ENCODE results near the gene FAM219A. TPM values are rescaled to one million over a fixed set of nuclear protein-coding genes. Genes with fewer than 3 reads are reported as not detected.

The FAM219A gene
- total RNA-seq, 1 donor from 2014 or later: 16.8 TPM

- Histone ChIP-seq H3K27me3 (ENCODE audit: control insufficient read depth, insufficient read depth, low read length) (peaks cover 15% of the 10 kb centered on the region), H3K36me3 (ENCODE audit: control insufficient read depth, insufficient read depth, low read length) (no peaks in the 10 kb centered on the region)
- no peak for DNase-seq (ENCODE audit: low read depth)
These were observed 40.7 kb upstream of the FAM219A start for GRCh38 chr9:34499076-34499475.

GRCh38 chr9:34498553-34498952 is 40.2 kb upstream of the FAM219A start:
- TF ChIP-seq CTCF (IDR thresholded peaks at IDR 0.05; ENCODE audit: insufficient read depth, low read length, poor library complexity, severe bottlenecking): no peak
- DNase-seq (ENCODE audit: low read depth): no peak
- Histone ChIP-seq H3K27me3 (ENCODE audit: control insufficient read depth, insufficient read depth, low read length) (peaks cover 12% of the 10 kb centered on the region), H3K4me3 (ENCODE audit: low read depth, low read length) (no peak overlapping the region), H3K36me3 (ENCODE audit: control insufficient read depth, insufficient read depth, low read length) (no peaks in the 10 kb centered on the region)

More at GRCh38 chr9:34499076-34499475, 40.7 kb upstream of the FAM219A start:
- no peak overlapping the region for H3K4me3 ChIP-seq (ENCODE audit: low read depth, low read length)
- TF ChIP-seq CTCF (IDR thresholded peaks at IDR 0.05; ENCODE audit: insufficient read depth, low read length, poor library complexity, severe bottlenecking): no peak

GRCh38 chr9:34496149-34496712 is 37.9 kb upstream of the FAM219A start:
- peaks cover 4% of the 10 kb centered on the region for H3K27me3 ChIP-seq (ENCODE audit: control insufficient read depth, insufficient read depth, low read length)
- no peak overlapping the region for H3K4me3 ChIP-seq (ENCODE audit: low read depth, low read length)
- no peak for TF ChIP-seq CTCF (IDR thresholded peaks at IDR 0.05; ENCODE audit: insufficient read depth, low read length, poor library complexity, severe bottlenecking)
- no peak for DNase-seq (ENCODE audit: low read depth)
- H3K36me3 ChIP-seq (ENCODE audit: control insufficient read depth, insufficient read depth, low read length): no peaks in the 10 kb centered on the region

DNA sequence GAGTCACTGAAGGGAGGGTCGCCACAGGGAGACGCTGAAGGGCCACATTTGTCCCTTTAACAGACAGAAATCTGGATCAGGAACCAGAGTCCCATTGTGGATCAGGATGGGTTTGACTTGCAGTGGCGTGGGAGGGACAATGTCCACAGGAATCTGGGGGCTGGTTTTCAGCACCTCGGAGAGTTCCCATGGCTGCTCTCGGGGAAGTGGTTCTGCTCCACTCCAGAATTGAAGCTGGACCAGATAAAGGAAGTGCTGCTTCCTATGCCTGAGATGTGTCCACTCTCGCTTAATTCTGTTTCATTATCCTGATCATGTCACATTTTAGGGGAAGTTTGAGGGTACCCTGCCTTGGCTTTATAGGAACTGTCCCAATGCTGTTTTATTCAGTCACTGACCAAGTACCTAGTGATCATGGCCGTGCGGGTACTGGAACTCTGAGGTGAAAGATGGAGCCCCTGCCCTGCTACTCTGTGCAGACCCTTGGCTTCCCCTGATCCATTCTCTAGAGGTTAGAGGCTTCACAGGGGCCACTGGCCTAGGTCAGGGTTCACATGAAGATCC is 35.7 kb upstream of the FAM219A start:
- no peak for TF ChIP-seq CTCF (IDR thresholded peaks at IDR 0.05; ENCODE audit: insufficient read depth, low read length, poor library complexity, severe bottlenecking)
- no peak overlapping the region for H3K4me3 ChIP-seq (ENCODE audit: low read depth, low read length)
- H3K36me3 ChIP-seq (ENCODE audit: control insufficient read depth, insufficient read depth, low read length): no peaks in the 10 kb centered on the region
- peak; percentile 10 for DNase-seq (ENCODE audit: low read depth)
- peaks cover 9% of the 10 kb centered on the region for H3K27me3 ChIP-seq (ENCODE audit: control insufficient read depth, insufficient read depth, low read length)

DNA sequence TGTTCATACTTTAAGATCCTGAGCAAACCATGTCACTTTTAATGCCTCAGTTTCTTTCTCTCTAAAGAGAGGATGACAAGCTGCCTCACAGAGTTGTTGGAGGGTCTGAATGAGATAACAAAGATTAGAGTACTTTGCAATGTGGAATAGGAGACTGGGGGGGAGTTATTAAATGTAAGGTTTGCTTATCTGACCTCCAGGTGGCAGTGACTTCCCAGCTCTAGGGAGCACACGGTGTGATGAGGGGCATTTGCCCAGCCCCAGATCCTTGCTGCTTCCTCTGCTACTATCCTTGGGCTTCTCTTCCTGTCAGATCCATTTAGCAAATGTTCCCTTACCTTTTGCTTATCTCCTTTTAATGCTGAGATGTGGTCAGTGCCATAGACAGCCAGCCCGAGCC is 33.7 kb upstream of the FAM219A start:
- Histone ChIP-seq H3K36me3 (ENCODE audit: control insufficient read depth, insufficient read depth, low read length) (no peaks in the 10 kb centered on the region), H3K4me3 (ENCODE audit: low read depth, low read length) (no peak overlapping the region), H3K27me3 (ENCODE audit: control insufficient read depth, insufficient read depth, low read length) (peaks cover 5% of the 10 kb centered on the region)
- no peak for DNase-seq (ENCODE audit: low read depth)
- no peak for TF ChIP-seq CTCF (IDR thresholded peaks at IDR 0.05; ENCODE audit: insufficient read depth, low read length, poor library complexity, severe bottlenecking)

- TF ChIP-seq CTCF (IDR thresholded peaks at IDR 0.05; ENCODE audit: insufficient read depth, low read length, poor library complexity, severe bottlenecking): no peak
- H3K36me3 ChIP-seq (ENCODE audit: control insufficient read depth, insufficient read depth, low read length): no peaks in the 10 kb centered on the region
These were observed 33.2 kb upstream of the FAM219A start for GRCh38 chr9:34491596-34491995.

More at GRCh38 chr9:34491596-34491995, 33.2 kb upstream of the FAM219A start:
- H3K27me3 ChIP-seq (ENCODE audit: control insufficient read depth, insufficient read depth, low read length): peaks cover 5% of the 10 kb centered on the region
- no peak overlapping the region for H3K4me3 ChIP-seq (ENCODE audit: low read depth, low read length)
- DNase-seq (ENCODE audit: low read depth): no peak
